HepG2 (cell line): ENCODE measurements around the gene INO80B. TPM values are rescaled to one million over a fixed set of nuclear protein-coding genes. Genes with fewer than 3 reads are reported as not detected.

Experiments used
- IRX3 ChIP-seq: sonication (generic); formaldehyde crosslinking; IDR thresholded peaks from 2 replicates; pipeline ENCODE4 v1.8.1; 2023; ENCODE audit warnings: mild to moderate bottlenecking, low read depth, missing genetic modification reagents, borderline replicate concordance
- KDM2A ChIP-seq: sonication (generic); formaldehyde crosslinking; IDR thresholded peaks from 2 replicates; pipeline ENCODE4 v1.4.0; 2020; ENCODE audit warnings: low read depth, missing genetic modification reagents, borderline replicate concordance
- MZF1 ChIP-seq: sonication (generic); formaldehyde crosslinking; IDR thresholded peaks from 2 replicates; pipeline ENCODE4 v1.8.1; 2023; ENCODE audit warnings: mild to moderate bottlenecking, missing genetic modification reagents, borderline replicate concordance
- NKX3-1 ChIP-seq: sonication (generic); formaldehyde crosslinking; IDR thresholded peaks from 2 replicates; pipeline ENCODE4 v1.5.0; 2020; ENCODE audit warnings: missing genetic modification reagents
- SETDB1 ChIP-seq: sonication (generic); formaldehyde crosslinking; IDR thresholded peaks from 2 replicates; pipeline ENCODE4 v1.5.1; 2020; ENCODE audit warnings: missing genetic modification reagents, mild to moderate bottlenecking, borderline replicate concordance
- polyA plus RNA-seq, 8 experiments: library from polyadenylated mRNA; depleted of rRNA in 3 of 8; stranded (reverse) in 7 of 8; unstranded in 1 of 8; fragments of >200 nt; fragmentation: Illumina TruSeq in 4 of 8; extraction: Trizol in 4 of 8; gene quantifications; 2 replicates each; pipeline versions ENCODE4 v1.2.1 to v1.2.3, GENCODE V29; 2011 to 2016; ENCODE audit warnings: low read depth in 4 of 8, missing spikeins in 1 of 8, mixed read lengths in 1 of 8; ENCODE audit not compliant: insufficient read depth in 1 of 8
- total RNA-seq, 5 experiments: library from RNA; depleted of rRNA; stranded (reverse); fragments of >200 nt; fragmentation: Illumina TruSeq; extraction: Trizol; gene quantifications; 2 replicates each; pipeline ENCODE4 v1.2.3, GENCODE V29; 2016; ENCODE audit warnings: low read depth in 1 of 5
- TF ChIP-seq, protein P1 (sequence below): sonication (generic); formaldehyde crosslinking; IDR thresholded peaks from 2 replicates; pipeline ENCODE4 v1.4.0; 2020; ENCODE audit warnings: mild to moderate bottlenecking, missing genetic modification reagents
- TF ChIP-seq, protein P2 (sequence below): sonication (generic); formaldehyde crosslinking; IDR thresholded peaks from 2 replicates; pipeline ENCODE4 v1.8.0; 2023; ENCODE audit warnings: mild to moderate bottlenecking, missing genetic modification reagents
- TF ChIP-seq, protein P3 (sequence below): sonication (generic); formaldehyde crosslinking; IDR thresholded peaks from 2 replicates; pipeline ENCODE4 v1.5.0; 2020; ENCODE audit warnings: mild to moderate bottlenecking, missing genetic modification reagents, borderline replicate concordance
- TF ChIP-seq, protein P4 (sequence below): sonication (generic); formaldehyde crosslinking; IDR thresholded peaks from 2 replicates; pipeline ENCODE4 v1.4.0; 2020; ENCODE audit warnings: missing genetic modification reagents, low read depth, mild to moderate bottlenecking, borderline replicate concordance
- TF ChIP-seq, protein P5 (sequence below): sonication (generic); formaldehyde crosslinking; IDR thresholded peaks from 2 replicates; pipeline ENCODE4 v1.9.0; 2022; ENCODE audit warnings: low read depth, missing genetic modification reagents
- TF ChIP-seq, protein P6 (sequence below): sonication (generic); formaldehyde crosslinking; IDR thresholded peaks from 2 replicates; pipeline ENCODE4 v1.4.0; 2020; ENCODE audit warnings: missing genetic modification reagents
- TF ChIP-seq, protein P7 (sequence below): sonication (generic); IDR thresholded peaks from 2 replicates; pipeline ENCODE4 v1.6.1; 2016; ENCODE audit warnings: low read depth, borderline replicate concordance

Gene INO80B
- total and polyA plus RNA-seq, 2 of the 13 experiments (the other 11 are each of a cell fraction or from before 2014, with no cell fraction given): 6.2 to 14.5 TPM

DNA sequence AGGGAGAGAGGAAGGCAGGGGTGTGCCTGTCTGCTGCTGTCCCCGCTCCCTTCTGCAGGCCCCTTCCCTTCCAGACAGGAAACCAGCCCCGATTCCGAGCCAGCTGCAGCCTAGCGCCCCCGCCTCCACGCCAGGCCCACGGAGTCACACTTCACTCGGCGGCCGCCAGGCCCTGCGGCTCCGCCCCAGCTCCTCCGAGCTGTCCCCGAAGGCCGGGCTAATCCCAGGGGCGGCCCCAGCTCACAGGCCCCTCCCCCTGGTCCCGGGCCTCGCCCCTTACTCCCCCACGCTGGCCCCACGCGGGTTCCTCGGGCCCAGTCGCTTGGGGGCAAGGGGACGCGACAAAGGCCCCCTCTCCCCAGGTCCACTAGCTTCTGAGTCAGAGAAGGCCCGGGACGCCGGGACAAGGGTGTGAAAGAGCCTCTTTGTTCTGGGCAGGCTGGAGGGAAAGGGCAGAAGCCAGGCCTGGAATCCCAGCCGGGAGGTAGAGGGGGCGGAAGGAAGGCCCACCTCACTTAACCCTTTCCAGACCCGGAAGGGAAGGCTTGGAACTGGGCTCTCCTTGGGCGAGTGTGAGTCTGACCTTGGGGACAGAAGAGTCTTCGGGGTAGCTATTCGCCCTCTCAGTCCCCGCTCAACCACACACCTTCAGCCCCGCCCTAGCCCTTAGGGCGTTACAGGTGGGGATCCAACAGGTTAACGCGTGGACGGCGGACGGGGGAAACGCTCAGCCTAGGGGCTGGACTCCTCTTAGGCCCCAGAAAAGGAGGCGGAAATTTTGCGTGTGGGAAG lies 14.3 kb upstream of the INO80B start (continued):
- TF ChIP-seq, protein P1, sequence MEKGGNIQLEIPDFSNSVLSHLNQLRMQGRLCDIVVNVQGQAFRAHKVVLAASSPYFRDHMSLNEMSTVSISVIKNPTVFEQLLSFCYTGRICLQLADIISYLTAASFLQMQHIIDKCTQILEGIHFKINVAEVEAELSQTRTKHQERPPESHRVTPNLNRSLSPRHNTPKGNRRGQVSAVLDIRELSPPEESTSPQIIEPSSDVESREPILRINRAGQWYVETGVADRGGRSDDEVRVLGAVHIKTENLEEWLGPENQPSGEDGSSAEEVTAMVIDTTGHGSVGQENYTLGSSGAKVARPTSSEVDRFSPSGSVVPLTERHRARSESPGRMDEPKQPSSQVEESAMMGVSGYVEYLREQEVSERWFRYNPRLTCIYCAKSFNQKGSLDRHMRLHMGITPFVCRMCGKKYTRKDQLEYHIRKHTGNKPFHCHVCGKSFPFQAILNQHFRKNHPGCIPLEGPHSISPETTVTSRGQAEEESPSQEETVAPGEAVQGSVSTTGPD (CRISPR knock-in tag): peak; percentile 8; the same call in 1 of the 2 replicates
- TF ChIP-seq, protein P2, sequence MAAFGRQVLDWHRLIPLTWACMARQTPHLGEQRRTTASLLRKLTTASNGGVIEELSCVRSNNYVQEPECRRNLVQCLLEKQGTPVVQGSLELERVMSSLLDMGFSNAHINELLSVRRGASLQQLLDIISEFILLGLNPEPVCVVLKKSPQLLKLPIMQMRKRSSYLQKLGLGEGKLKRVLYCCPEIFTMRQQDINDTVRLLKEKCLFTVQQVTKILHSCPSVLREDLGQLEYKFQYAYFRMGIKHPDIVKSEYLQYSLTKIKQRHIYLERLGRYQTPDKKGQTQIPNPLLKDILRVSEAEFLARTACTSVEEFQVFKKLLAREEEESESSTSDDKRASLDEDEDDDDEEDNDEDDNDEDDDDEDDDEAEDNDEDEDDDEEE (CRISPR knock-in tag): peak; percentile 86; the same call in 1 of the 2 replicates
- TF ChIP-seq, protein P3, sequence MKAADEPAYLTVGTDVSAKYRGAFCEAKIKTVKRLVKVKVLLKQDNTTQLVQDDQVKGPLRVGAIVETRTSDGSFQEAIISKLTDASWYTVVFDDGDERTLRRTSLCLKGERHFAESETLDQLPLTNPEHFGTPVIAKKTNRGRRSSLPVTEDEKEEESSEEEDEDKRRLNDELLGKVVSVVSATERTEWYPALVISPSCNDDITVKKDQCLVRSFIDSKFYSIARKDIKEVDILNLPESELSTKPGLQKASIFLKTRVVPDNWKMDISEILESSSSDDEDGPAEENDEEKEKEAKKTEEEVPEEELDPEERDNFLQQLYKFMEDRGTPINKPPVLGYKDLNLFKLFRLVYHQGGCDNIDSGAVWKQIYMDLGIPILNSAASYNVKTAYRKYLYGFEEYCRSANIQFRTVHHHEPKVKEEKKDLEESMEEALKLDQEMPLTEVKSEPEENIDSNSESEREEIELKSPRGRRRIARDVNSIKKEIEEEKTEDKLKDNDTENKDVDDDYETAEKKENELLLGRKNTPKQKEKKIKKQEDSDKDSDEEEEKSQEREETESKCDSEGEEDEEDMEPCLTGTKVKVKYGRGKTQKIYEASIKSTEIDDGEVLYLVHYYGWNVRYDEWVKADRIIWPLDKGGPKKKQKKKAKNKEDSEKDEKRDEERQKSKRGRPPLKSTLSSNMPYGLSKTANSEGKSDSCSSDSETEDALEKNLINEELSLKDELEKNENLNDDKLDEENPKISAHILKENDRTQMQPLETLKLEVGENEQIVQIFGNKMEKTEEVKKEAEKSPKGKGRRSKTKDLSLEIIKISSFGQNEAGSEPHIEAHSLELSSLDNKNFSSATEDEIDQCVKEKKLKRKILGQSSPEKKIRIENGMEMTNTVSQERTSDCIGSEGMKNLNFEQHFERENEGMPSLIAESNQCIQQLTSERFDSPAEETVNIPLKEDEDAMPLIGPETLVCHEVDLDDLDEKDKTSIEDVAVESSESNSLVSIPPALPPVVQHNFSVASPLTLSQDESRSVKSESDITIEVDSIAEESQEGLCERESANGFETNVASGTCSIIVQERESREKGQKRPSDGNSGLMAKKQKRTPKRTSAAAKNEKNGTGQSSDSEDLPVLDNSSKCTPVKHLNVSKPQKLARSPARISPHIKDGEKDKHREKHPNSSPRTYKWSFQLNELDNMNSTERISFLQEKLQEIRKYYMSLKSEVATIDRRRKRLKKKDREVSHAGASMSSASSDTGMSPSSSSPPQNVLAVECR (CRISPR knock-in tag): peak; percentile 85
- TF ChIP-seq SETDB1 (CRISPR knock-in tag): no peak
- peak; percentile 92 for TF ChIP-seq KDM2A
- TF ChIP-seq NKX3-1 (CRISPR knock-in tag): peak; percentile 89
- TF ChIP-seq, protein P4, sequence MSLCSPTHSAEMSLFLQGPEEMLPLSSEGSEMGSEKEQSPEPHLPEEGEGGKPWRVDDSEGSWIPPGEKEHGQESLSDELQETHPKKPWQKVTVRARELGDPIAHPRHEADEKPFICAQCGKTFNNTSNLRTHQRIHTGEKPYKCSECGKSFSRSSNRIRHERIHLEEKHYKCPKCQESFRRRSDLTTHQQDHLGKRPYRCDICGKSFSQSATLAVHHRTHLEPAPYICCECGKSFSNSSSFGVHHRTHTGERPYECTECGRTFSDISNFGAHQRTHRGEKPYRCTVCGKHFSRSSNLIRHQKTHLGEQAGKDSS (CRISPR knock-in tag): peak; percentile 95
- TF ChIP-seq IRX3: peak; percentile 38; the same call in 1 of the 2 replicates
- TF ChIP-seq, protein P5, sequence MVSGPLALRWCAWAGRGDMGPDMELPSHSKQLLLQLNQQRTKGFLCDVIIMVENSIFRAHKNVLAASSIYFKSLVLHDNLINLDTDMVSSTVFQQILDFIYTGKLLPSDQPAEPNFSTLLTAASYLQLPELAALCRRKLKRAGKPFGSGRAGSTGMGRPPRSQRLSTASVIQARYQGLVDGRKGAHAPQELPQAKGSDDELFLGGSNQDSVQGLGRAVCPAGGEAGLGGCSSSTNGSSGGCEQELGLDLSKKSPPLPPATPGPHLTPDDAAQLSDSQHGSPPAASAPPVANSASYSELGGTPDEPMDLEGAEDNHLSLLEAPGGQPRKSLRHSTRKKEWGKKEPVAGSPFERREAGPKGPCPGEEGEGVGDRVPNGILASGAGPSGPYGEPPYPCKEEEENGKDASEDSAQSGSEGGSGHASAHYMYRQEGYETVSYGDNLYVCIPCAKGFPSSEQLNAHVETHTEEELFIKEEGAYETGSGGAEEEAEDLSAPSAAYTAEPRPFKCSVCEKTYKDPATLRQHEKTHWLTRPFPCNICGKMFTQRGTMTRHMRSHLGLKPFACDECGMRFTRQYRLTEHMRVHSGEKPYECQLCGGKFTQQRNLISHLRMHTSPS (CRISPR knock-in tag): peak; percentile 70; the same call in 1 of the 2 replicates
- TF ChIP-seq, protein P6, sequence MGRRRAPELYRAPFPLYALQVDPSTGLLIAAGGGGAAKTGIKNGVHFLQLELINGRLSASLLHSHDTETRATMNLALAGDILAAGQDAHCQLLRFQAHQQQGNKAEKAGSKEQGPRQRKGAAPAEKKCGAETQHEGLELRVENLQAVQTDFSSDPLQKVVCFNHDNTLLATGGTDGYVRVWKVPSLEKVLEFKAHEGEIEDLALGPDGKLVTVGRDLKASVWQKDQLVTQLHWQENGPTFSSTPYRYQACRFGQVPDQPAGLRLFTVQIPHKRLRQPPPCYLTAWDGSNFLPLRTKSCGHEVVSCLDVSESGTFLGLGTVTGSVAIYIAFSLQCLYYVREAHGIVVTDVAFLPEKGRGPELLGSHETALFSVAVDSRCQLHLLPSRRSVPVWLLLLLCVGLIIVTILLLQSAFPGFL: 0 out of 2 replicates have a peak, but pooled peaks have one; percentile 51
- TF ChIP-seq, protein P7, sequence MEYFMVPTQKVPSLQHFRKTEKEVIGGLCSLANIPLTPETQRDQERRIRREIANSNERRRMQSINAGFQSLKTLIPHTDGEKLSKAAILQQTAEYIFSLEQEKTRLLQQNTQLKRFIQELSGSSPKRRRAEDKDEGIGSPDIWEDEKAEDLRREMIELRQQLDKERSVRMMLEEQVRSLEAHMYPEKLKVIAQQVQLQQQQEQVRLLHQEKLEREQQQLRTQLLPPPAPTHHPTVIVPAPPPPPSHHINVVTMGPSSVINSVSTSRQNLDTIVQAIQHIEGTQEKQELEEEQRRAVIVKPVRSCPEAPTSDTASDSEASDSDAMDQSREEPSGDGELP: peak; percentile 64; the same call in 1 of the 2 replicates
- TF ChIP-seq MZF1 (CRISPR knock-in tag): 0 out of 2 replicates have a peak, but pooled peaks have one; percentile 41
